GM19452 (cell line): ENCODE results near the gene ANKRD44.

Source experiments
- ATAC-seq: cut with Tn5 transposase; IDR thresholded peaks from one replicate; pipeline ENCODE4 v1.9.1; 2021; ENCODE audit not compliant: unreplicated experiment

ANKRD44 gene

DNA sequence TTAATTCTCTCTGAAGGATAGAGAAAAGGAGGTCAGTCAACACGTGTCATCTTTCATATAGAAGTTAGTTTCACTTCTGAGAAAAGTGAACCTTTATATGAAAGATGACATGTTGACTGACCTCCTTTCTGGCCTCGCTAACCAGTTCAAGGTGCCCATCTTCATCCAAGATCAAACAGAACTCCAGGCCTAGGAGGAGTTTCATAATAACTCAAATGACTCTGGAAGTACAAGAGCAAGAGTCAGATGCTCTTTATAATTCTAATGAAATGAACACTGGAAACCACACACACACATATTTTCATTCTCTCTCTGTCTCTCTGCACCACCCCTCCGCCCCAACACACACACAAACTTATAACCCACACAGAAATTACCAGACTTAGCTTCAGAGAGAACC lies 16.3 kb downstream of the ANKRD44 start:
- no peak for ATAC-seq

DNA sequence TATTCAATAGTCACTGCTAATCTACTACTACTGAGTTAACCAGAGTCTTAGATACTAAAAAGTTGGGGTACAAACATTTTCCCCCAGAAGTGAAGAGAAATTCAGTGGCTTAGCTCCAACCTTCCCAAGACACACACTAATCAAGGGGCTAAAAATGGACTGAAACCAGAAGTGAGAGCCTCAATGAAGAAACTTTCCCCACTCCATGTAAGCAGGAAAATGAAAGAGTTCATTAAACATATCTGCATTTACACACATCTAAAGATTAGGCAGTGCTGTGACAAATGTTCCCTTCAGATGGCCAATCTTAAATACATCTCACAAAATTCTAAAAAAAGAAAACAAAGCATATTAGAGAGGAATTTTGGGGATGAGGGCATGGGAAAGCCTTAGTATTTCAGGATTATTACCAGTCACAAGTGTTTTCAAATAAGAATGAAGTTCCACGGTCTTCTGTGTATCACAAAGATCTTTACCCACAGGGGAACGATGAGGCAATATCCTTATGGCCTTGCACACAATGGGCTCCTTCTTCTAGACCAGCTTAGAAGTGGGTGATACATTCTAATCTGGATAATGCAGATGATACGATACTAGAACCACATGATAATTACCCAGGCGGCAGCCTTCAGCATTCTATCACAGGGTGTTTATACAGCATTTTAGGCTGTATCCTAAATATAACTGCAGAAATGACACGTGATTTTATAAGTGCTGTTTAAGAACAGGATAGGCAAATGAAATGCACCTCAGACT lies 17.1 kb downstream of the ANKRD44 start:
- no peak for ATAC-seq

DNA sequence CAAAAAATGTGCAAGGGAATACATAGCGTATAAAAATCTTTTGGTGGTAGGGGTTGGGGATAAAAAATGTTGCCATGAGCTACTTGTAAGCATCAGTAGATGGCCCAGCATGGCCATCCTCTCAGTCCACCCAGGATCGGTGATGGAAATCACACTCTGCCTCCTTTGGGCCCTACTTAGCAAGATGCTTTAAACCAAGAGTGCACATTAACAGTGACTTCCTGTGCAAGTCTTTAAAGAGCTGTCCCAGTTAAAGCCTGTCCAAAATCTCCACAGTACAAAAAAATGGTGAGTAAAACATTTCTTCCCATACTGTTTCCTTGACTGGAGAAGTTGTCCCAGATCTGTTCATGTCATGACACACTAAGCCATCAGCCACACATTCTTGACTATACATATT lies 18.0 kb downstream of the ANKRD44 start:
- peak; percentile 37 for ATAC-seq

DNA sequence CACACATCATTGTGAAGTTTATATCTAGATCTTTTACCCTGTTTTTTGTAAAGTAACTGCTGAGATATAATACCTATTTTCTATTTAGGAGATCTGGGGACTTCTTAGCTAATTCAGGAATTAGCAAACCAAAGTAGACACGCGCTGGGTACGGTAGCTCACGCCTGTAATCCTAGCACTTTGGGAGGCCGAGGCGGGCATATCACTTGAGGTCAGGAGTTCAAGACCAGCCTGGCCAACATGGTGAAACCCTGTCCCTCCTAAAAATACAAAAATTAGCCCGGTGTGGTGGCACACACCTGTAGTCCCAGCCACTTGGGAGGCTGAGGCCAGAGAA lies 23.0 kb downstream of the ANKRD44 start:
- ATAC-seq, result peak; percentile 16

DNA sequence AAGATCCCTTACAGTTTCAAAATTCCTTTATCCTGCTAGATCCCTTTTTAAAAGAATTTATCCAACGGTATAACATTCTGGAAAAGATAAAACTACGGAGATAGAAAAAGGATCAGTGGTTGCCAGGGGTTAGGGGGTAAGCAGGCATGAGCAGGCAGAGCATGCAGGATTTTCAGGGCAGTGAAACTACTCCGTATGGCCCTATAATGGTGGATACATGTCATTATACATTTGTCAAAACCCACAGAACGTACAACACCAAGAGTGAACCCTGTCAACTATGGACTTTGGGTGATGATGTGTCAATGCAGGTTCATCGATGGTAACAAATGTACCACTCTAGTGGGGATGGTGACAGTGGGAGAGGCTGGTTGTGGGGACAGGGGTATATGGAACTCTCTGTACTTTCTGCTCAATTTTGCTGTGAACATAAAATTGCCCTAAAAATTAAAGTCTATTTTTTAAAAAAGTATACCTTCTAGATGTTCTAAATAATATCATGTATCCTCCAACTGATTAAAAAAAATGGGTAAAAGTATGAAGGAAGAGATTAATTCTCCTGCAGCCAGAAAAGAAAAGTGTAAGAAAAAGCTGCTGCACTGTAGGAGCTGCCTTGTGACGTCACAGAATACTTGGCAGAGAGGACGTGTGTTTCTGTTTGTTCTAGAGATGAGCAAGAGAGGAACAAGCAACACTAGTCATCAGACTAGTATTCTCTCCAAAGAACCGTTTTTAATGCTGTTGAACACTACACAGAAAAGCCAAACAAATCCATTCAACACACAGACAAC lies 23.6 kb downstream of the ANKRD44 start:
- peak; percentile 92 for ATAC-seq

DNA sequence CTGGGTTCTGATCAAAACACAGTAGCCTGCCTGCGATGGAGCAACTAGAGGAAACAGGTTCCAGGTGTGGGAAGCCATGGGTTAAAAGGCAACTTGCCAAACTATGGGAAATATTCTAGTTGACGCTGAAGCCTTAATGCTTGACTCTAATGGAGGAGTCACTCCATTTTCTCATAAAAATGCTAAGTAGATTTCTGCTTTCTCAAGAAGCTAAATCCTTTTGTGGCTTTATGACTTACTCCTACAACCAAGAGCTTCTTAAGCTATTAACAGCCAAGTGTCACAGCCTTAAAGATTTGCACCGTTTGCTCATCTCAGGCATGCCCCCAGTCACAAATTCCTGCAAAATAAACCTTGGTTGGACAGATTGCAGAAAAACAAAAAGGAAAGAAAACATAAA lies 25.2 kb downstream of the ANKRD44 start:
- ATAC-seq, result no peak

DNA sequence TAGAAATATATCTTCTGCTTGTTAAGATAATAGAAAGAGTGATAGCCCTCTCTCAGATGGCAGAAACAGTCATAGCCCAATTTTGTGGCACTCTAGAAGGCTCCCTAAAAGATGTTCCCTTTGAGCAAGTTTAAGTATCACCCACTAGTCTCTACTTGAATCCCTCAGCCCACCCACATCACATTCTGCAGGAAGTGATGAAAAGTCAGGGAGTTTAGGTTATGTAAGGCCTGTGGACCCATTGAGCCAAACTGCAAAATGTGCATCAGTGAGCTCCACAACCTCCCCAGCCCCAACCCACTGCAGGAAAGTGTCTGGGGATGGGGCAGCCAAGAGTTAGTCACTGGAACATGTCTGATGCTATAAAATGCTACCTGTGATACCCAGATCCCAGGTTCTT lies 25.6 kb downstream of the ANKRD44 start:
- no peak for ATAC-seq

DNA sequence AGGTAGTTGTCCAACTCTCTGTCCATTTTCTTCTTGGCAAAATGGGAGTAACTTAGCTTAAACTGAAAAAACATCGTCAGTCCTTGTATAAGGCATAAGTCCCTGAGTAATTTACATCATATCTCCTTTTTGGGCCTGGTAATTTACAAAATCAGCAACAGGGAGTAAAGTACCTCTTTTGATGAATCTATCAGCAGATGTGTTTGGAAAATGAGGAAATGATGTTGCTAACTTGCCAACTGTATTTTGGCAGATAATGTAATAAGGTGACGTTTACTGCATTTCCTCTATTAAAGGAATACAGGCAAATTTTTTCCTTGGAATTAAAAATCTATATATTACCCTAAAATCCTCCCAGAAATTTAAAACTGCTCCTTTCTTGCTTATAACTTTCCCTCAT lies 29.2 kb downstream of the ANKRD44 start:
- ATAC-seq, result no peak

DNA sequence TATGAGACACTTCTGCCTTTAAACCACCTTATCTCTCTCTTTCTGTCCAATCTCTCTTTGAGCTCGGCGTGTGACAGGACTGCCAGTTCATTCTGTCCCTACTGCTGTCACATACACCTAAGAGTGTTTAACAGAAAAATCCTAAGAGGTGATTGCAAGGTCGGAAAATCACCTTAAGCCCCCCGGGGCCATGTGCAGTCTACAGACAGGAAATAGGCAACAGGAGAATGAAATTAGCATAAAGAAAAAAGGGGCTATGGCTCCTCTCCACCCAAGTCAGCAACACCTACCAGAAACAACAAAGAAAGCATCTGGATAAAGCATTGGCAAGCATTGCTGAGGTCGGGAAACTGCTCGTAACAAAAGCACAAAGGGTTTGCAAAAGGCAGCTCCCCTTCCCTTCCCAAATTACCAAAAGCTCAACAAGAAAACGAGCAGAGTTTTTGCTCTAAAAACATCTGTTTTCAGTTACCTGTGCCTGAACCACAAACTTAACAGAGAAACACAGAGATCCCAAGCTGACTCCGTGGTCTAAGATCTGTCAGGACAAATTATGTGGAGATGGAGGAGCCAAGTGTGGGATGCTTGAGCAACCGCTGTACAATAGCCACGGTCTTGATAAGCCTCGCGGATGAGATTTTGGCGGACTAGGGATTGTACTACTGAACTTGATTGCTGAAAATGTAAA lies 30.4 kb downstream of the ANKRD44 start:
- ATAC-seq, result no peak

DNA sequence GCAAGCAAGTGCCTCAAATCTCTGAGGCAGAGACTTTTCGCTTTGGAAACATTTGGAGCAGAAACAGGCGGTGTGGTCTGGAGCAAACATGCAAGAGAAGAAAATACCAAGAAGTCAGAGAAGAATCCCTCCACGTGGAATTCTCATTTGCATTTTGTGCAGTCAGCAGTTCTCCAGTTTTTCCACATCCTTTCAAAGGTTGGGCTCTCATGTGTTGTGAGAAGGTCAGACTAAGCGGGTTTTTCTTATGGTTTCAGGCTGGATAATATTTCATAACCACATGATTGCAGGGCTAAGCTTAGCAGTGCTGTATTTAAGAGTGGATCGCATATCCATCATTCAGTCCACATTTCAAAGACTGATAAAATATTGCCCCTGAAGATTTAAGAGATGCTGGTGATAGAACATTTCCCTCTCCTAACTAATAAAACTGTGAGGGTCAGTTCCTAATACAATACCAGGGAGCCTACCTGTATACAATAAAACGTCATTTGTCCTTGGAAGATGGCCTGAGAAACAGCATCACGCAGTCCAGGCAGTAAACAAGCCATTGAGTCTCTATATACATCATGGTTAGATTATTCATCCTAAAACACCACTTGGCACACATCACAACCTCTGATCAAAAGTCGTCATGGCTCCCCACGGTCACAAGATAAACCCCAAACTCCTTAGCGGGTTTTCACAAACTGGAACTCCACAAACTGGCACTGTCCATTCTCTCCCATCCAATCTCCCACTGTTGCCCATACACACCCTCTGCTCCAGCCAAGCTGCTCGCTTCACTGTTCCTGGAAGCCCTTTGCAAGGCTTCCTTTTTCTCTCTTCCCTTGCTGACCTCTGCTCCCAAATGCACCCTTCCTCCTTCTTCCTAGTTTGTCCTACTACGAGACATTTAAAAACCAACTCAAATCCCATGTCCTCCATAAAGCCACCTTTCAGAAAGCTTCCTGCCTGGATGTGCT lies 31.5 kb downstream of the ANKRD44 start:
- ATAC-seq, result no peak

DNA sequence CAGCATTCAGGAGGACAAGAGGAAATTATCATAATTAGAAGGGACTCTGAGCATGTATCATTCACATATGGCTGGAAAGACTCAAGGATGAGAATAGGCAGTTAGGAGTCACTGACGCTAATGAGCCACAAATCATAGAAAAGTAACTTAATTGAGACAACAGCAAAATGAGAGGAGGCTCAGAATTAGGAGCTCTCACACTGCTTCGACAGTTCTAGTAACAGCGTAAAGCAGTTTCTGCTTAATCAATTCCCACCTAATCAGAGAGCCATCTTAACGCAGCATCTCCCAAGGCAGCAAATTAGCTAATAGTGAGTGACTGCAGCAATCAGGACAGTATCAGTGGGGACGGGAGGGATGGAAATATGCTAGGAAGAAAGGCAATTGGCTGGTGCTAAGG lies 32.8 kb downstream of the ANKRD44 start:
- no peak for ATAC-seq

DNA sequence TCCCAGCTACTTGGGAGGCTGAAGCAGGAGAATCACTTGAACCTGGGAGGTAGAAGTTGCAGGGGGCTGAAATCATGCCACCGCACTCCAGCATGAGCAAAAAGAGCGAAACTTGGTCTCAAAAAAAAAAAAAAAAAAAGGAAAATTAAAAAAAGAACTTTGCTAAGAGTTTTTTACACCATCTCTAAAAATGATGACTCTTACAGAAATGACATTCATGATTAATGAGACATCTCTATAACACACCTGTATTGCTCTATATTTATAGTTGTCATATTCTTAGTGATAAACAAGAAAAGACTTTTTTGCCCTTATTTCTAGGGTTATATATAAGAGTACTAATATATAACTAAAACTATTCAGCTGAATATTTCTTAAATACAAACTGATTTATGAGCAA lies 34.4 kb downstream of the ANKRD44 start:
- no peak for ATAC-seq

DNA sequence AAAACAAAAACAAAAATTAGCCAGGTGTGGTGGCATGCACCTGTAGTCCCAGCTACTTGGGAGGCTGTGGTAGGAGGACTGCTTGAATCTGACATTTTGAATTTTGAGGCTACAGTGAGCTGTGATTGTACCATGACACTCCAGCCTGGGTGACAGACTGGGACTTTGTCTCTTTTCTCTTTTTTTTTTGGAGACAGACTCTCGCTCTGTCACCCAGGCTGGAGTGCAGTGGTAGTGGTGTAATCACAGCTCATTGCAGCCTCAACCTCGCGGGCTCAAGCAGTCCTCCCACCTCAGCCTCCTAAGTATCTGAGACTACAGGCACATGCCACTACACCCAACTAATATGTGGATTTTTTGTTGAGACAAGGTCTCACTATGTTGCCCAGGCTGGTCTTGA lies 35.6 kb downstream of the ANKRD44 start:
- no peak for ATAC-seq

DNA sequence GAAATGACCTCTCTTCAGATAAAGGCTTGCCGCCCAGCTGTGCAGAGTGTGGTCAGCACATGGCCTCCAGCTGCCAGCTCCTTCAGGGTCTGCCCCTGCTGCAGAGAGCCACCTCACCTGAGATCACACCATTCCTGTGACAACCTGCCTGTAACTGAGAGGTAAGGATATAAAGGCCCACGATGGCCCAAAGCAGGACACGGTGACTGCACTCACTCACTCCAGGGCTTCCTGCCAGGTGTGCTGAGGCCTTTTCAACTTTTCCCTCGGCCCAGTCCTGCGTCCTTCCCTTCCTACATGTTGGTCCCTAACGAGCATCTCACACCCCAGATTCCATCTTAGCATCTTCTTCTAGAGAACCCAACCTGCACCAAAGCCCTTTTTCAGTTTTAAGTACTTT lies 36.2 kb downstream of the ANKRD44 start:
- ATAC-seq, result no peak

DNA sequence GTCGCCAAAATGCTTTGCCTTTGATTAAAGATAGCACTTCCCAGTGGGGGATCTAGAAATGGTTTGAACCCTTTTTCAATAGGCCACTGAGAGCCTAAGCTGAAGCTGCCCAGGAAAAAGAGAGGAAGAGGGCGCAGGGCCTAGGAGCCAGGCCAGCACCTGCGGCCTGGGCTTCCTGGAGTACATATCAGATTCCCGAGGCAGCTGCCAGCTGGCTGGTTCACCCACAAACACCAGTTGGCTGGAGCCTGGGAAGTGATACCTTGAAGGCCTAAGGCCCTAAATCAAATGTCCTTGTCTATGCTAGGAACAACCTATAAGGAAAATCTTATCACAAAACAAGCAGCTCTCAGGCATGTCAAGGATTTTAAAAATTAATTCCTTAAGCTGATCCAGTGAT lies 37.1 kb downstream of the ANKRD44 start:
- ATAC-seq, result no peak

DNA sequence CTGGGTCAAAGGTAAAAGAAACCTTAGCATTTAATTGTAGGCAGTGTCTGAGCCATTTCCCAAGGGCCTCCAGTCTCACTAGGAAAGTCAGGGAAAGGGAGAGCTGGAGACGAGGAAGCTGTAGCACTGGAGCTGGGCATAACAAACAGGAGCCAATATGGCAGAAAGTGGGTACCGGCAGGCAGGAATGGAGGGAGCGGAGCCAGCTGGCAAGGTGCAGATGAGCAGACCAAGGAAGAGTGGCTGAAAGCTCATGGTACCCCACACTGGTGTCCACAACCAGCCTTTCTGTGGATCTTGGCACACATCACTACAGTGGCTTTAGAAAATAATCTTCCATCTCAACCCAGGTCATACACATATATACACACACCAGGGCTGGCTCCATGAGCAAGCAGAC lies 40.0 kb downstream of the ANKRD44 start:
- ATAC-seq, result no peak

DNA sequence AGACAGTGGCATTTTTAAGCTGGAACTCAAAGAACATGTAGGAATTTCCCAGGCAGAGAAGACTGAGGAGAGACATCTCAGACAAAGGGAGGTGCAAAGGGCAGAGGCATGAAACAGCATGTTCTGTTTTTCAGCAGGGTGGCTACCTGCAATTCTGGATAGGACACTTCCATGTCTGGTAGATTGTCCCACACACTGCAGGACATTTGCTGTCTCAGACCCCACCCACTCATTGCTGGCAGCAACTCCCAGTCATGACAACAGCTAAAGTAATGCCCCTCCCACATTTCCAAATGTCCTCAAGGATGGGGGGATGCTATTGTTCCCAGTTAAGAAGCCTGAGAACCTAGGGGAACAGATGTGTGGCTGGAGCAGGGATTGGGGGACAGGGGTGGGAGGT lies 40.8 kb downstream of the ANKRD44 start:
- ATAC-seq, result no peak

DNA sequence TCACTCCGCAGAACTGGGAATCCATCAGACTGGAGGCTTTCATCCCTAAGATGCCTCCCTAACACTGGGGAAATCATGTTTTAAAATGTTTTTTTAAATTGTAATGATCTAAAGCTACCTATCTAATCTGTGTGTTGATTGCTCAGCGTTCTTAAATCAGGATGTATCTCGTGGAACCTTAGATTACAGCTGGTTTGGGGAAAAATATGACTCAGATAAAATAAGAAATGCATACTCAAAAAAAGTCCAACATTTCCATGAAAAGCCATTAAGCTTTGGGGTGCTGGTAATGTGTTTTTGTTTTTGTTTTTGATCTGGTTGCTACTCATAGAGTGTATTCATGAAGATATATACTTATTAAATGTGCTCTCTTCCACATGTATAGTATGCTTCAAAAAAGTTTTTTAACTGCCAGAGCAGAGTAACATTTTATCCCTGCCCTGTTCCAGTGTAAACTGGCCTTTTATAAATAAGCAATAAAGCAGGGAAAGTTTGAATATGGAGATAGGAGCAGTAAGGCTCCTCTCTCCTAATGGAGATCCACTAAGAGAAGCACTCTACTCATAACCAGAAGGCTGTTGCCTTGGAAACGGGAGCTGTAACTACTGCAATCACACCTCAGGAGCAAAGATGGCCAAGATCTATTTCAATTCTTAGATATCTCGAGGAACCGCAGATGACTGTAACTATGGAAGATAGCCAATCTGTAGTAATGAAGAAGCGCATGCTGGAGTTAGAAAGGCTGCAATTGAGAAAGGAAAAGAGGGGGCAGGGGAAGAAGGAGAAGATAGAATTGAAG lies 41.6 kb downstream of the ANKRD44 start:
- no peak for ATAC-seq

DNA sequence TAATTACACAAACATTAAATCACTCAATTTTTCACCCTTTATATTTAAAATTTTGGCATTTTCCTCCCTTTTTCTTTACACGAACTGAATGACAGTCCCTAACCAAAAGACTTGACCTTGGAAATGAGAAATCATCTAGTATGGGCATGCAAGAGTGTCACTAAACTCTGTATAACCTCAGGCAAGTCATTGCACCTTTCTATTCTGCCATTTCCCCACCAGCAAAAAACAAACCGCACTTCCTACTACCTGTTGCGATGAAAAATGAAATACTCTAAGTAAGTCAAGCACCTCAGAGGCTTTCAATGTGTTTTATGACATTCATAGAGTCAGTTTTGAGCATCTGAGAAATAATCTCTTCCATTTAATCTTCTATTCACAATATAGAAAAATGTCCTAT lies 44.1 kb downstream of the ANKRD44 start:
- ATAC-seq, result no peak

DNA sequence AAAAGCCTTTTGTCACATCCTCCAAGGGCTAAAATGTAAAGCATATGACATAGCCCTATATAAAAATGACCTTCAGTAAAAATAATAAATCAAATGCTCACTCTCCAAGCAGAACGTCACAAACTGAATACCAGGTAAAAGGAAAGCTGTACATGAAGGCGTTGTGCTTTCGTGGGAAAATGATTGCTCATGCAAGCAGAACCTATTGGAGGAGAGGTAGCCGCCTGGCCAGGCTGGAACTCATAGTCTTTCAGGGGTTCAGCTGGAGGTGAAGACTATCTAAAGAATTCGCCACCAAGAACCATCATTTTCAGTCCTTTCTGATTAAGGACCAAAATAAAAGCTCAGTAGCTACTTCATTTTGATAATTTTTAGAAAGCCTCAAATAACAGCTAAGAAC lies 44.7 kb downstream of the ANKRD44 start:
- ATAC-seq, result no peak
